Measurements from ENCODE around the gene POLN. TPM values are rescaled to one million over a fixed set of nuclear protein-coding genes. Genes with fewer than 3 reads are reported as not detected.

Gene POLN
- total RNA-seq, 1 experiment from 2014 or later = 0.50 TPM

- no peak for DNase-seq (ENCODE audit: extremely low read depth, low read depth)
Observed at GRCh38 chr4:2132438-2132837, 109.5 kb downstream of the POLN start.

- DNase-seq (ENCODE audit: extremely low read depth, low read depth) = no peak
Observed at GRCh38 chr4:2127609-2128332, 114.2 kb downstream of the POLN start.

- no peak for DNase-seq (ENCODE audit: extremely low read depth, low read depth)
Observed at GRCh38 chr4:2126309-2127043, 115.4 kb downstream of the POLN start.

GRCh38 chr4:2125831-2126230 lies 116.1 kb downstream of the POLN start:
- DNase-seq (ENCODE audit: extremely low read depth, low read depth) = no peak

- DNase-seq (ENCODE audit: extremely low read depth, low read depth) = no peak
Observed at GRCh38 chr4:2125023-2125422, 116.9 kb downstream of the POLN start.

GRCh38 chr4:2116687-2117400 lies 125.1 kb downstream of the POLN start:
- no peak for DNase-seq (ENCODE audit: extremely low read depth, low read depth)

- no peak for DNase-seq (ENCODE audit: extremely low read depth, low read depth)
Observed at GRCh38 chr4:2105559-2105958, 136.4 kb downstream of the POLN start.

GRCh38 chr4:2104556-2105345 lies 137.2 kb downstream of the POLN start:
- DNase-seq (ENCODE audit: extremely low read depth, low read depth) = no peak

- DNase-seq (ENCODE audit: extremely low read depth, low read depth) = no peak
Observed at GRCh38 chr4:2103843-2104547, 137.9 kb downstream of the POLN start.

- no peak for DNase-seq (ENCODE audit: extremely low read depth, low read depth)
Observed at GRCh38 chr4:2103127-2103842, 138.6 kb downstream of the POLN start.

- DNase-seq (ENCODE audit: extremely low read depth, low read depth) = no peak
Observed at GRCh38 chr4:2102045-2102883, 139.7 kb downstream of the POLN start.

- no peak for DNase-seq (ENCODE audit: extremely low read depth, low read depth)
Observed at GRCh38 chr4:2101346-2102044, 140.4 kb downstream of the POLN start.

- DNase-seq (ENCODE audit: extremely low read depth, low read depth) = no peak
Observed at GRCh38 chr4:2096073-2096609, 145.8 kb downstream of the POLN start.

- no peak for DNase-seq (ENCODE audit: extremely low read depth, low read depth)
Observed at GRCh38 chr4:2095236-2096072, 146.5 kb downstream of the POLN start.

GRCh38 chr4:2094545-2094944 lies 147.4 kb downstream of the POLN start:
- no peak for DNase-seq (ENCODE audit: extremely low read depth, low read depth)

- DNase-seq (ENCODE audit: extremely low read depth, low read depth) = no peak
Observed at GRCh38 chr4:2093265-2093664, 148.7 kb downstream of the POLN start.

- no peak for DNase-seq (ENCODE audit: extremely low read depth, low read depth)
Observed at GRCh38 chr4:2092669-2093053, 149.3 kb downstream of the POLN start.
